Pancreas (tissue), 10 donors: ENCODE measurements around the gene DCC. TPM values are rescaled to one million over a fixed set of nuclear protein-coding genes. Genes with fewer than 3 reads are reported as not detected.

Experiments
- ATAC-seq, 4 donors: fragments of 200-7000 bp; cut with Tn5 transposase; one replicate each; pipeline versions ENCODE4 v1.8.0 to v1.9.1; 2020; ENCODE audit warnings: mild to moderate bottlenecking in 4 of 4, moderate library complexity in 4 of 4
- DNase-seq, 6 donors: peaks; one replicate each; pipeline ENCODE4 v3.0.0-alpha.2; 2020
- FAIRE-seq: peaks from 2 replicates; lab custom pipeline; 2012; peaks lifted over from hg19 to GRCh38; lab: Jason Lieb, UNC
- H3K27ac ChIP-seq, 4 donors: fragments of 200-600 bp; sonication (generic); 1 replicate in 3 of 4; 2 replicates in 1 of 4; pipeline versions ENCODE4 v1.5.0 to v1.8.0; 2020
- H3K27me3 ChIP-seq, 4 donors: fragments of 200-600 bp; one replicate each; pipeline ENCODE4 v1.8.0; 2021
- H3K36me3 ChIP-seq, 3 donors: fragments of 200-600 bp; sonication (generic) in 1 of 3; one replicate each; pipeline versions ENCODE4 v1.5.0 to v1.8.0; 2020 to 2021
- H3K4me1 ChIP-seq, 3 donors: fragments of 200-600 bp; one replicate each; pipeline ENCODE4 v1.8.0; 2021
- H3K4me3 ChIP-seq, 4 donors: fragments of 200-600 bp; sonication (generic) in 2 of 4; one replicate each; pipeline versions ENCODE4 v1.5.0 to v1.8.0; 2020 to 2021
- H3K9me3 ChIP-seq, 4 donors: fragments of 200-600 bp; one replicate each; pipeline ENCODE4 v1.8.0; 2021
- CTCF ChIP-seq, 4 donors: fragments of 200-600 bp; sonication (generic) in 3 of 4; IDR thresholded peaks; one replicate each; pipeline versions ENCODE4 v1.5.0 to v1.8.0; 2021; ENCODE audit warnings: antibody characterized with exemption in 4 of 4
- WGBS, 2 donors: extraction: QIAGEN DNeasy Blood & Tissue Kit; methylation state at CpG; one replicate each; pipeline ENCODE4 v1.1.7; 2013; 5-methylcytosine and 5-hydroxymethylcytosine counted together
- intact Hi-C, 3 donors: fragments of 100-400 bp; cut with DNase I; formaldehyde crosslinking; loops; one replicate each; pipeline versions ENCODE4 v1.11.1 to v1.14.2; 2022
- polyA plus RNA-seq, 2 donors: library from polyadenylated mRNA; stranded (reverse); fragments of 200-250 nt; gene quantifications; one replicate each; pipeline ENCODE4 v1.2.3, GENCODE V29; 2013
- total RNA-seq, 6 donors: library from RNA; stranded (reverse); fragmentation: NEBNext Ultra II Directional in 4 of 6; extraction: Animal tissue kit (Norgen Biotek cat#: 25700) in 4 of 6; gene quantifications; one replicate each; pipeline versions ENCODE4 v1.2.1 to v1.2.4, GENCODE V29; 2021 to 2023
- donor health status: healthy with polysubstance abuse.
- donor health status: DM: no; HTN: no; CAD: no; lungs with moderate emphysema.
- donor health status: DM: no; HTN: no; CAD: no.
- donor health status: control.
- donor health status: control.
- donor health status: Bipolar disorder and iron deficiency.
- donor health status: DM: yes; HTN: yes; CAD: no.
- donor health status: DM: no; HTN: no; CAD: no.
- donor health status: DM: no; HTN: no; CAD: no.
- donor health status: DM: yes; HTN: yes; CAD: no.

DCC gene
- total and polyA plus RNA-seq, 8 donors = 0.18 to 0.44 (median 0.28) TPM; not detected in 1

DNA sequence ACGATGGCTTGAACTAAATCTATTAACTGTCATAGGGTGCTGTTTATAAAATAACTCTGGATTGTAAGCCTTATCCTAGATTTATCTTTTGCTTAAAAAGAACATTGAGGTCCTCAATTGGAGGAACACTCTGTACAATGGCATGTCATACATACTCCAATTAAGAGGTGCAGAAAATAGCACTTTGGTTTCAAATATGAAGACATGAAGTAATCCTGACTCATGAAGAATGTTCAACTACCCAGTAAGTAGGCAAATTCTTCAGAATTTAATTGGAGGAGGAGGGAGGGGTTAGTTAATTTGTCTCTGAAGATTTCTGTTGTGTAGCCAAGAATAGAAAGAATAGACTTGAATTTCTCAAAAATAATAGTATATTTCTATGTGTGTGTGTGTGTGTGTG, 36.1 kb downstream of the DCC start:
- ATAC-seq (no peak), DNase-seq (no peak), FAIRE-seq (no peak)
- TF ChIP-seq CTCF (IDR thresholded peaks at IDR 0.05) = no peak
- Histone ChIP-seq H3K4me3 (no peak overlapping the region), H3K27ac (no peak overlapping the region), H3K27me3 (no peaks in the 10 kb centered on the region), H3K4me1 (no peaks in the 10 kb centered on the region), H3K9me3 (no peaks in the 10 kb centered on the region), H3K36me3 (no peaks in the 10 kb centered on the region)
- WGBS, 2 donors = 42 to 50% methylated on average over 1 of the region's 1 CpG
- intact Hi-C loops = no loop called here

GRCh38 chr18:52377094-52377493, 37.1 kb downstream of the DCC start:
- TF ChIP-seq CTCF (IDR thresholded peaks at IDR 0.05) = no peak
- Histone ChIP-seq H3K27ac (no peak overlapping the region), H3K4me1 (no peaks in the 10 kb centered on the region), H3K36me3 (no peaks in the 10 kb centered on the region), H3K9me3 (no peaks in the 10 kb centered on the region), H3K27me3 (no peaks in the 10 kb centered on the region), H3K4me3 (no peak overlapping the region)
- intact Hi-C loops = no loop called here
- FAIRE-seq (no peak), ATAC-seq (no peak), DNase-seq (no peak)

DNA sequence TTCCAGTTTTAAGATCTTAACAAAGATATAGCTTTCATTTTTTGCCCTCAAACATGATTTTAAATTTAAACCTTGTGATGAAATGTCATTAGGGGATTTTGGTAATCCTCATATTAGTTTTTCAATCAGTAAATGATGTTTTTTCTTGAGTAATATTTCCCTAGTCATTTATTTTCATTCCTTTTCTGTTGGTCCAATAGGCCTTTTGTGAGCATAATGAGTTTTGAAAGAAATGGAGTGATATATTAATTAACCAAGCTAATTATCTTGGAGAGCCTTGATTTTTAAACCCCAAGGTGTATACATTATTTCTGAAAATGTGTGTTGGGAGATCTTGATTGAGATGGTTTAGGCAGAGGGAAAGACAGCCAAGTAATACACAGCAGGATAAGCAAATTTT, 46.3 kb downstream of the DCC start:
- intact Hi-C loops = no loop called here
- FAIRE-seq = no peak

DNA sequence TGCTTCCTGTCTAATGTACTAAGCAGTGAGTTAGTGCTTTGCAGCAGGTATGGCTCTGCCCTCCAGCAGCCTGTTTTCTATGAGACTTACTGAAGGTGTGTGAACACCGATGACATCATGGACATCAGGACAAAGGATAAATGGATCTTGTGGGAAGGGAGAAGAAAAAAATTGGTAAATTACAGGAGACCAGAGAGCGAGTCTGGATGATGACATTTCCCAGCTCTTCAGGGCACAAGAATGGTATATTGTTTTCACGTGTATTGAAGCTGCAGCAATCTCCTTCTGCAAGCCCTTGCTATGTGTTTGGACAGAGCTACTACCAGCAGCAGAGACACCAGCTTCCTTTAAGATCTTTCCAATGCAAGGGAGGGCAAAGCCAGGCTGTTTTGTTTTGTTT, 47.2 kb downstream of the DCC start:
- TF ChIP-seq CTCF (IDR thresholded peaks at IDR 0.05) = no peak
- 75 to 76% methylated on average over 3 of the region's 3 CpGs for WGBS, 2 donors
- intact Hi-C loops = no loop called here
- Histone ChIP-seq H3K27me3 (no peaks in the 10 kb centered on the region), H3K9me3 (no peaks in the 10 kb centered on the region), H3K4me3 (no peak overlapping the region), H3K4me1 (no peaks in the 10 kb centered on the region), H3K27ac (no peak overlapping the region), H3K36me3 (no peaks in the 10 kb centered on the region)
- FAIRE-seq (no peak), DNase-seq (no peak), ATAC-seq (no peak)

More for the DNA sequence above, 46.3 kb downstream of the DCC start:
- H3K4me1 ChIP-seq = no peaks in the 10 kb centered on the region
- H3K27me3 ChIP-seq = no peaks in the 10 kb centered on the region
- DNase-seq = no peak
- H3K4me3 ChIP-seq = no peak overlapping the region
- no peak for ATAC-seq
- H3K27ac ChIP-seq = no peak overlapping the region
- no peaks in the 10 kb centered on the region for H3K36me3 ChIP-seq
- no peaks in the 10 kb centered on the region for H3K9me3 ChIP-seq
- TF ChIP-seq CTCF (IDR thresholded peaks at IDR 0.05) = no peak

DNA sequence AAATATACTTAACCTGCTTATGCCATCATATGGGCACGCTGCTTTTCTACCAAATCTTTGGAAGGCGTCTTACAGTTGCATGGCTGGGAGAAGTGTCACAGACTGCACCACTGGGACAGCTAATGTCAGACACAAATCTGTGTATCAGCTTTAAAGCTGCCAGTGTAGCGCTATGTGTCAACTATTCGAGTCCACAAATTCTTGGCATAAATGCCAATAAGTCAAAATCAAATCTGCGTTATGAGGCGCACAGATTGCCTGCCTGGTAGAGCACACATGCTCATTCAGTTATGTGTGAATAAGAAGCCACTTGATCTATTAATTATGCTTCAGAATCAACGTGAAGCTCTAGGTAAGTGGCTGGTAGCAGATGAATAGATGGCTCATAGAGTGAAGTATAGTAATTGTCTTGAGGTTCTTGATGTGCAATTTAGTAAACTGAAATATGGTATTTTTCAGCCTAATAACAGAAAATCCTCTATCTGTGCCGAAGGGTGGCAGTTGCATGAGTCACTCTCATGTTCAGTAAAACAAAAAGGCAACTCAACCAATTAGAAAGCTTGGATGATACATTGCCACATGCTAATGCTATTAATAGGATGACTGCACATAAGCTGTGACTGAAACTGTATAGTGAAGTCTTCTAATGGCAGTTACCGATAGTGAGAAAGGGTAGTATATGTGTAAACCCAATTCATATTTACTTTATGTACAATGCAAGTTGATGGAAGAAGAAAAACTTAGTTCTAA, 52.0 kb downstream of the DCC start:
- Histone ChIP-seq H3K27ac (no peak overlapping the region), H3K4me3 (no peak overlapping the region), H3K36me3 (no peaks in the 10 kb centered on the region), H3K9me3 (no peaks in the 10 kb centered on the region), H3K4me1 (no peaks in the 10 kb centered on the region), H3K27me3 (no peaks in the 10 kb centered on the region)
- TF ChIP-seq CTCF (IDR thresholded peaks at IDR 0.05) = no peak
- FAIRE-seq (no peak), DNase-seq (no peak), ATAC-seq (no peak)
- WGBS, 2 donors = 68 to 73% methylated on average over 9 of the region's 9 CpGs
- intact Hi-C loops = no loop called here
